Duodenal mucosa (tissue), 2 donors: ENCODE results near the gene FBXO31.

Experiments
- H3K27ac ChIP-seq: one replicate; pipeline ENCODE4 v1.7.0; 2013; ENCODE audit warnings: low read depth, low read length
- H3K27me3 ChIP-seq, 2 donors: one replicate each; pipeline ENCODE4 v1.7.0; 2013; ENCODE audit warnings: low read length in 2 of 2, control low read depth in 1 of 2; ENCODE audit not compliant: insufficient read depth in 2 of 2, control insufficient read depth in 1 of 2
- H3K36me3 ChIP-seq, 2 donors: one replicate each; pipeline ENCODE4 v1.7.0; 2013; ENCODE audit warnings: low read length in 2 of 2, control low read depth in 1 of 2; ENCODE audit not compliant: insufficient read depth in 2 of 2, control insufficient read depth in 1 of 2
- H3K4me1 ChIP-seq, 2 donors: one replicate each; pipeline ENCODE4 v1.7.0; 2013; ENCODE audit warnings: low read length in 2 of 2, control low read depth in 1 of 2; ENCODE audit not compliant: insufficient read depth in 2 of 2, control insufficient read depth in 1 of 2
- H3K4me3 ChIP-seq, 2 donors: one replicate each; pipeline ENCODE4 v1.7.0; 2013; ENCODE audit warnings: low read length in 2 of 2, low read depth in 1 of 2
- H3K9ac ChIP-seq, 2 donors: one replicate each; pipeline ENCODE4 v1.7.0; 2013; ENCODE audit warnings: low read length in 2 of 2, low read depth in 1 of 2
- H3K9me3 ChIP-seq, 2 donors: one replicate each; pipeline ENCODE4 v1.7.0; 2013; ENCODE audit warnings: low read length in 2 of 2, control low read depth in 1 of 2; ENCODE audit not compliant: control insufficient read depth in 1 of 2

The FBXO31 gene

DNA sequence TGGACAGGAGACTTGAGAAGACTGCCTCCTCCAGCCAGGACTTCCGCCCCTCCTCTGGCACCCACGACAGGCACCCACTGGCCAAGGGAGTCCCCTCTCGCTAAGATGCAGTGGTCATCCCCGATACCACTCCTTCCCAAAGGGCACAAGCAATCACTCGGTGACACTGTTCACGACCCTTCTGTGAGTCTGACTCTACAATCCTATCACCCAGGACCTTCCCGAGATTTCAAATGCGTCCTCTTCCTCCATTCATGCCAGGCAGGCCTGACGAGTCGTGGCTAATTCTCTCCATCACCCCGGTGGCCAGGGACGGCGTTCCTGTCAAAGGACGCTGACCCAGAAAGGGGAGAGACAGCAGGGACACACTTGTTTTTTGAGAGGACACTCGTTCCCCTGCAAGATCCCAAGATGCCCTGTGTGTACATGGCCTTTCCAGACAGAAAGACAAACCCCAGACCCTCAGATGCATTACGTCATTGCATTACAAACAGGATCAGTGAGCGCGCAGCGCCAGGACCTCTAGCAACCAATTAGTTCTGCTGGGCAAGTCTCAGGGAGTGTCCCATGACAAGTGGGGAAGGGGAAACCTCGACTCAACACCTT lies 12.2 kb downstream of the FBXO31 start:
- H3K27ac ChIP-seq = no peak overlapping the region
- H3K9ac ChIP-seq = no peak overlapping the region
- no peak overlapping the region for H3K4me3 ChIP-seq

GRCh38 chr16:87369796-87370719 lies 13.5 kb downstream of the FBXO31 start:
- Histone ChIP-seq H3K27ac (no peak overlapping the region), H3K36me3 (peaks cover 0 to 13% of the 10 kb centered on the region in 2 donors), H3K9me3 (no peaks in the 10 kb centered on the region), H3K4me3 (no peak overlapping the region), H3K4me1 (peaks cover 4 to 10% of the 10 kb centered on the region in 2 donors), H3K27me3 (no peaks in the 10 kb centered on the region), H3K9ac (no peak overlapping the region)

More for the DNA sequence above, 12.2 kb downstream of the FBXO31 start:
- peaks cover 0 to 13% of the 10 kb centered on the region in 2 donors for H3K36me3 ChIP-seq
- H3K4me1 ChIP-seq = peaks cover 4 to 6% of the 10 kb centered on the region in 2 donors
- no peaks in the 10 kb centered on the region for H3K27me3 ChIP-seq
- no peaks in the 10 kb centered on the region for H3K9me3 ChIP-seq

- H3K4me1 ChIP-seq = peaks cover 9 to 14% of the 10 kb centered on the region in 2 donors
- H3K9me3 ChIP-seq = no peaks in the 10 kb centered on the region
- no peak overlapping the region for H3K9ac ChIP-seq
- no peaks in the 10 kb centered on the region for H3K27me3 ChIP-seq
- H3K36me3 ChIP-seq = peaks cover under 1 to 10% of the 10 kb centered on the region in 2 donors
- no peak overlapping the region for H3K4me3 ChIP-seq
- no peak overlapping the region for H3K27ac ChIP-seq
Observed at GRCh38 chr16:87369117-87369765, 14.3 kb downstream of the FBXO31 start.

- Histone ChIP-seq H3K9ac (no peak overlapping the region), H3K4me3 (no peak overlapping the region), H3K27ac (no peak overlapping the region), H3K27me3 (no peaks in the 10 kb centered on the region), H3K9me3 (no peaks in the 10 kb centered on the region), H3K36me3 (peaks cover 3 to 6% of the 10 kb centered on the region in 2 donors), H3K4me1 (peaks cover 17 to 22% of the 10 kb centered on the region in 2 donors)
Observed at GRCh38 chr16:87368029-87368770, 15.4 kb downstream of the FBXO31 start.

DNA sequence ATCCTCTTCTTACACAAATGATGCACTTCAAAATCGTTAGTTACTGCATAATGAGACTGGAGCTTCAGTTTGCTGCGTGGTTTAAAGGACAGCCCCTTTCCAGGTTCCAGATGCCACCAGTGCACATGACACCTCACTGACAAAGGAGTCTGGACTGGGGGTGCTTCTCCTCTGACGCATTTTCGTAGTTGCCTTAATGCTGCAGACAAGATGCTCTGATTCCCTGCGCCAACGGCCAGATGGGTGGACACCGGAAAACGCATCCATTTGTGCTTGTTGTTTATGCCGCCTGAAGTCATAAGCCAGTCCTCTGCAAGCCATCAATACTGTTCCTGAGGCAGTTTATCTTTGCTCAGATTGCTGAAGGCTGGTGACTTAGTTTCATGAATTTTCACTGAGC lies 16.0 kb downstream of the FBXO31 start:
- H3K27ac ChIP-seq = no peak overlapping the region

DNA sequence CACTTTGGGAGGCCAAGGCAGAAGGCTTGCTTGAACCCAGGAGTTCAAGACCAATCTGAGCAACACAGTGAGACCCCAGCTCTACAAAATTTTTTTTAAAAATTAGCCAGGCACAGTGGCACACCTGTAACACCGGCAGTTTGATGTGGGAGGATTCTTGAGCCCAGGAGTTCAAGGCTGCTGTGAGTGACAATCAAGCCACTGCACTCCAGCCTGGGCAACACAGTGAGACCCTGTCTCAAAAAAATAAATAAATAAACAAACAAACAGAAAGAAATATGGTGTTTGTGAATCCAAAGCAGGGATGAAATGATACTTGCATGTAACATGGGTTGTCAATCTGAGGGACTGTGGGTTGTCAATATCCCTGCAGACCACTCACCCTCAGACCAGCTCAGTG lies 16.6 kb downstream of the FBXO31 start:
- Histone ChIP-seq H3K9me3 (no peaks in the 10 kb centered on the region), H3K27ac (no peak overlapping the region), H3K36me3 (peaks cover 3 to 8% of the 10 kb centered on the region in 2 donors), H3K9ac (no peak overlapping the region), H3K4me1 (peaks cover 17 to 22% of the 10 kb centered on the region in 2 donors), H3K27me3 (no peaks in the 10 kb centered on the region), H3K4me3 (no peak overlapping the region)

More for the DNA sequence above, 16.0 kb downstream of the FBXO31 start:
- H3K36me3 ChIP-seq = peaks cover 3 to 6% of the 10 kb centered on the region in 2 donors
- no peak overlapping the region for H3K4me3 ChIP-seq
- H3K9ac ChIP-seq = no peak overlapping the region
- H3K9me3 ChIP-seq = no peaks in the 10 kb centered on the region
- peaks cover 17 to 22% of the 10 kb centered on the region in 2 donors for H3K4me1 ChIP-seq
- no peaks in the 10 kb centered on the region for H3K27me3 ChIP-seq

DNA sequence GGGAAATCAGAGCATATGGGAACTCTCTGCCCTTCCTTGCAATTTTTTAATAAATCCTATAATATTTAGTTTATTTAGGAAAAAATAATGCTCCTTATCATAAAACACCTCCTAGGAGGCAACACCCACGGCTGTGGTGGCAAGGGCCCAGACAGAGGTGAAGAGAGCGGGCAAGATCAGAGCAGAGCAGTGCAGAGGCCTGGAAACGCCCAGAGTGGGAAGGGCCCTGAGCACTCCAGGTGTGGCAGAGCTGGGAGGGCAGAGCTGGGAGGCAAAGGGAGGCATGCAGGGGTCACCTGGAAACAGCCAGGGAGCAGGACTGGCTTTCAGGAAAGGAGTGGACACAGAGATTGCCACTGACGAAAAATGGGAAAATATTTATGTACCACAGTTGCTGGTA lies 17.3 kb downstream of the FBXO31 start:
- Histone ChIP-seq H3K27me3 (no peaks in the 10 kb centered on the region), H3K4me3 (no peak overlapping the region), H3K4me1 (peaks cover 17 to 22% of the 10 kb centered on the region in 2 donors), H3K9ac (no peak overlapping the region), H3K27ac (no peak overlapping the region), H3K36me3 (peaks cover 8 to 14% of the 10 kb centered on the region in 2 donors), H3K9me3 (no peaks in the 10 kb centered on the region)

GRCh38 chr16:87365021-87365713 lies 18.4 kb downstream of the FBXO31 start:
- no peak overlapping the region for H3K27ac ChIP-seq
- peaks cover 19 to 24% of the 10 kb centered on the region in 2 donors for H3K36me3 ChIP-seq

DNA sequence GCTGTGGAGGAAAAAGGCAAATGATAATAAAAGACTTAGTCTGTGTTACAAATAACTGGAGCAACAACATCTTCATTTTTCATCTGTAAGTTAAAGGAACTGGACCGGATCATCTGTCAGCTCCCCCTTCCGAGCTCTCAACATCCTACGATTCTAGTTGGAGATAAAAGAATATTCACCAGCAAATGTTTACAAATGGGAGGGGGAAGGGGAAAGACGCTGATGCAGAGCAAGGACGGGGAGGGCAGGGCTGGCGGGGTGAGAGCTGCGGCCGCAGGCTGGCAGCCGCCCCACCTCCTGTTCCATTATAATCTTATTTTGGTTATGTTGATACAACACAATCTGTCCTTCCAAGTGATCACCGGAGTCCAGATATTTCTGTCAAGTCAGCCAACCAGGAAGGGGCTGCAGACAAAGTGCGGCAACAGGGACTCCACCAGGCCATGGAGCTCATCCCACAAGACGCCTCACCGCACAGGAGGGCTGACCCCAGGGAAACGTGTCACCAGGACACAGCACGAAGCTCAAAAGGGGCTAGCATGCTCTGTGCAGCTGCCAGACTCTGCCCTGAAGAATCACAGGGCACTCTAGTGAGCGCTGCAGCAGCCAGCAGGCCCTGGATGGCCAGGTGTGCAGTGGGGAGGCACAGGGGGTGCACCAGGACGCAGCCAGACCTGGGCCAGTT lies 19.7 kb downstream of the FBXO31 start:
- Histone ChIP-seq H3K9ac (no peak overlapping the region), H3K36me3 (peaks cover 31 to 36% of the 10 kb centered on the region in 2 donors), H3K27me3 (no peaks in the 10 kb centered on the region)

More at GRCh38 chr16:87365021-87365713, 18.4 kb downstream of the FBXO31 start:
- no peak overlapping the region for H3K4me3 ChIP-seq
- no peaks in the 10 kb centered on the region for H3K9me3 ChIP-seq
- peaks cover 17 to 22% of the 10 kb centered on the region in 2 donors for H3K4me1 ChIP-seq
- H3K9ac ChIP-seq = no peak overlapping the region
- no peaks in the 10 kb centered on the region for H3K27me3 ChIP-seq

More for the DNA sequence above, 19.7 kb downstream of the FBXO31 start:
- Histone ChIP-seq H3K9me3 (no peaks in the 10 kb centered on the region), H3K4me1 (peaks cover 17 to 22% of the 10 kb centered on the region in 2 donors), H3K27ac (no peak overlapping the region), H3K4me3 (no peak overlapping the region)
